Measurements from ENCODE around the gene MYBBP1A.

The MYBBP1A gene

GRCh38 chr17:4569591-4569990 lies 14.4 kb upstream of the MYBBP1A start:
- no peak for DNase-seq (ENCODE audit: low read depth in 2 of 2)

GRCh38 chr17:4566785-4567184 lies 11.6 kb upstream of the MYBBP1A start:
- peak in 1 of 2 experiments; percentile 7 for DNase-seq (ENCODE audit: low read depth in 2 of 2)

GRCh38 chr17:4565209-4566141 lies 10.3 kb upstream of the MYBBP1A start:
- DNase-seq (ENCODE audit: low read depth in 2 of 2) = peak; percentile 22 to 28

GRCh38 chr17:4562015-4562969 lies 7.1 kb upstream of the MYBBP1A start:
- no peak for DNase-seq (ENCODE audit: low read depth in 2 of 2)

- no peak for DNase-seq (ENCODE audit: low read depth in 2 of 2)
Measured at GRCh38 chr17:4560837-4561256, 5.7 kb upstream of the MYBBP1A start.

- no peak for DNase-seq (ENCODE audit: low read depth in 2 of 2)
Measured at GRCh38 chr17:4560421-4560820, 5.2 kb upstream of the MYBBP1A start, which contains the start of gene GGT6. Gene GGT6 (minus strand): TSS chr17:4560577. CDS start chr17:4560521, 56 bp downstream.

GRCh38 chr17:4559966-4560365 lies 4.8 kb upstream of the MYBBP1A start:
- DNase-seq (ENCODE audit: low read depth in 2 of 2) = no peak

- no peak for DNase-seq (ENCODE audit: low read depth in 2 of 2)
Measured at GRCh38 chr17:4559139-4559791, 4.1 kb upstream of the MYBBP1A start.

- DNase-seq (ENCODE audit: low read depth in 2 of 2) = no peak
Measured at GRCh38 chr17:4558347-4558971, 3.3 kb upstream of the MYBBP1A start.

GRCh38 chr17:4557626-4558346 lies 2.6 kb upstream of the MYBBP1A start:
- DNase-seq (ENCODE audit: low read depth in 2 of 2) = no peak

GRCh38 chr17:4556996-4557395 lies 1.8 kb upstream of the MYBBP1A start:
- DNase-seq (ENCODE audit: low read depth in 2 of 2) = no peak

GRCh38 chr17:4555873-4556759 lies 932 bp upstream of the MYBBP1A start:
- DNase-seq (ENCODE audit: low read depth in 2 of 2) = no peak

GRCh38 chr17:4554441-4554996 lies 665 bp downstream of the MYBBP1A start:
- no peak for DNase-seq (ENCODE audit: low read depth in 2 of 2)

GRCh38 chr17:4553669-4554068 lies 1.5 kb downstream of the MYBBP1A start:
- DNase-seq (ENCODE audit: low read depth in 2 of 2) = no peak

- DNase-seq (ENCODE audit: low read depth in 2 of 2) = no peak
Measured at GRCh38 chr17:4551796-4552525, 3.2 kb downstream of the MYBBP1A start.

- no peak for DNase-seq (ENCODE audit: low read depth in 2 of 2)
Measured at GRCh38 chr17:4551141-4551540, 4.0 kb downstream of the MYBBP1A start.

GRCh38 chr17:4550534-4551039 lies 4.6 kb downstream of the MYBBP1A start:
- no peak for DNase-seq (ENCODE audit: low read depth in 2 of 2)

- DNase-seq (ENCODE audit: low read depth in 2 of 2) = no peak
Measured at GRCh38 chr17:4549781-4550533, 5.2 kb downstream of the MYBBP1A start.

Measured in fibroblast of skin of left biceps (primary cell).